ENCODE measurements around the gene CTR9.

CTR9 gene

GRCh38 chr11:10780040-10780439 lies 29.0 kb downstream of the CTR9 start:
- DNase-seq (ENCODE audit: low spot score), result no peak

- no peak for DNase-seq (ENCODE audit: low spot score)
These were observed 33.4 kb downstream of the CTR9 start for GRCh38 chr11:10784232-10785145.

- DNase-seq (ENCODE audit: low spot score), result no peak
These were observed 34.1 kb downstream of the CTR9 start for GRCh38 chr11:10785146-10785474.

GRCh38 chr11:10786451-10786850 lies 35.4 kb downstream of the CTR9 start:
- DNase-seq (ENCODE audit: low spot score), result no peak

GRCh38 chr11:10792385-10793068 lies 41.5 kb downstream of the CTR9 start:
- peak; percentile 86 for DNase-seq (ENCODE audit: low spot score)

GRCh38 chr11:10793470-10794255 lies 42.6 kb downstream of the CTR9 start:
- DNase-seq (ENCODE audit: low spot score), result no peak

- no peak for DNase-seq (ENCODE audit: low spot score)
These were observed 45.1 kb downstream of the CTR9 start for GRCh38 chr11:10796191-10796590.

- DNase-seq (ENCODE audit: low spot score), result no peak
These were observed 46.0 kb downstream of the CTR9 start for GRCh38 chr11:10797001-10797400.

GRCh38 chr11:10797531-10797930 lies 46.5 kb downstream of the CTR9 start:
- no peak for DNase-seq (ENCODE audit: low spot score)

GRCh38 chr11:10798330-10798928 lies 47.4 kb downstream of the CTR9 start:
- DNase-seq (ENCODE audit: low spot score), result no peak

- no peak for DNase-seq (ENCODE audit: low spot score)
These were observed 49.2 kb downstream of the CTR9 start for GRCh38 chr11:10800292-10800691.

GRCh38 chr11:10803676-10804075 lies 52.6 kb downstream of the CTR9 start:
- no peak for DNase-seq (ENCODE audit: low spot score)

GRCh38 chr11:10805741-10806140 lies 54.7 kb downstream of the CTR9 start:
- DNase-seq (ENCODE audit: low spot score), result no peak

GRCh38 chr11:10806206-10806605 lies 55.2 kb downstream of the CTR9 start:
- DNase-seq (ENCODE audit: low spot score), result no peak

GRCh38 chr11:10807493-10808234 lies 56.6 kb downstream of the CTR9 start:
- peak; percentile 50 for DNase-seq (ENCODE audit: low spot score)

- no peak for DNase-seq (ENCODE audit: low spot score)
These were observed 57.1 kb downstream of the CTR9 start for GRCh38 chr11:10808235-10808552.

GRCh38 chr11:10808553-10809372 lies 57.7 kb downstream of the CTR9 start, which contains the start of gene EIF4G2:
TSS of gene EIF4G2 (minus strand) at chr11:10808926.
- peak; percentile 99 for DNase-seq (ENCODE audit: low spot score)

- peak; percentile 69 for DNase-seq (ENCODE audit: low spot score)
These were observed 58.5 kb downstream of the CTR9 start for GRCh38 chr11:10809373-10810160.

GRCh38 chr11:10813945-10814344 lies 62.9 kb downstream of the CTR9 start:
- no peak for DNase-seq (ENCODE audit: low spot score)

GRCh38 chr11:10818594-10818993 lies 67.5 kb downstream of the CTR9 start:
- DNase-seq (ENCODE audit: low spot score), result peak; percentile 29

Data from AG08396 (cell line).